GM18508 (cell line): ENCODE data around the gene ARPP21.

Experiments
- ATAC-seq: cut with Tn5 transposase; IDR thresholded peaks from one replicate; pipeline ENCODE4 v1.9.1; 2021; ENCODE audit warnings: moderate number of reproducible peaks; ENCODE audit not compliant: insufficient read depth, unreplicated experiment

The ARPP21 gene

GRCh38 chr3:35674451-35675109, 35.3 kb downstream of the ARPP21 start:
- ATAC-seq: no peak

GRCh38 chr3:35675206-35675605, 35.9 kb downstream of the ARPP21 start:
- no peak for ATAC-seq

- no peak for ATAC-seq
Observed at GRCh38 chr3:35675621-35676020, 36.3 kb downstream of the ARPP21 start.

GRCh38 chr3:35677797-35678196, 38.5 kb downstream of the ARPP21 start:
- ATAC-seq: no peak

GRCh38 chr3:35678643-35679161, 39.4 kb downstream of the ARPP21 start:
- no peak for ATAC-seq

- ATAC-seq: no peak
Observed at GRCh38 chr3:35679409-35680080, 40.2 kb downstream of the ARPP21 start.

GRCh38 chr3:35680866-35681650, 41.7 kb downstream of the ARPP21 start:
- ATAC-seq: no peak

- ATAC-seq: no peak
Observed at GRCh38 chr3:35685153-35685552, 45.8 kb downstream of the ARPP21 start.

- ATAC-seq: no peak
Observed at GRCh38 chr3:35688826-35689225, 49.5 kb downstream of the ARPP21 start.

GRCh38 chr3:35690271-35690670, 50.9 kb downstream of the ARPP21 start:
- ATAC-seq: no peak

GRCh38 chr3:35705904-35706303, 66.6 kb downstream of the ARPP21 start:
- no peak for ATAC-seq

- ATAC-seq: no peak
Observed at GRCh38 chr3:35707904-35708303, 68.6 kb downstream of the ARPP21 start.

GRCh38 chr3:35708394-35709271, 69.3 kb downstream of the ARPP21 start:
- ATAC-seq: no peak

- no peak for ATAC-seq
Observed at GRCh38 chr3:35709691-35710090, 70.4 kb downstream of the ARPP21 start.

GRCh38 chr3:35710554-35710953, 71.2 kb downstream of the ARPP21 start:
- ATAC-seq: no peak

- no peak for ATAC-seq
Observed at GRCh38 chr3:35718921-35719320, 79.6 kb downstream of the ARPP21 start.

- ATAC-seq: no peak
Observed at GRCh38 chr3:35721628-35722027, 82.3 kb downstream of the ARPP21 start.

- ATAC-seq: no peak
Observed at GRCh38 chr3:35722902-35723301, 83.6 kb downstream of the ARPP21 start.

- ATAC-seq: no peak
Observed at GRCh38 chr3:35723480-35724097, 84.3 kb downstream of the ARPP21 start.

GRCh38 chr3:35724106-35724505, 84.8 kb downstream of the ARPP21 start:
- no peak for ATAC-seq
